K562 (cell line): Measurements from ENCODE around the gene TXLNA. TPM values are rescaled to one million over a fixed set of nuclear protein-coding genes. Genes with fewer than 3 reads are reported as not detected.

ENCODE experiments used
- ELF4 ChIP-seq: fragments of 450-650 bp; formaldehyde crosslinking; IDR thresholded peaks from 2 replicates; pipeline ENCODE4 v1.4.0; 2022; ENCODE audit warnings: missing genetic modification characterization
- EWSR1 ChIP-seq: fragments of 450-650 bp; IDR thresholded peaks from 2 replicates; pipeline ENCODE4 v1.6.1; 2018; ENCODE audit warnings: borderline replicate concordance, mild to moderate bottlenecking, low read depth, moderate library complexity; ENCODE audit not compliant: partially characterized antibody
- EZH2 ChIP-seq: IDR thresholded peaks from 2 replicates; pipeline ENCODE4 v1.6.1; 2012; ENCODE audit warnings: low read depth, mild to moderate bottlenecking, inconsistent platforms, low read length, borderline replicate concordance
- HOXB6 ChIP-seq: fragments of 250-450 bp; sonication (Bioruptor Pico); IDR thresholded peaks from 2 replicates; pipeline ENCODE4 v1.5.1; 2022; ENCODE audit warnings: mild to moderate bottlenecking, borderline replicate concordance
- KAT8 ChIP-seq: fragments of 450-650 bp; IDR thresholded peaks from 2 replicates; pipeline ENCODE4 v1.6.1; 2016; ENCODE audit warnings: low read depth, mild to moderate bottlenecking
- NR2C1 ChIP-seq, 2 experiments: fragments of 450-650 bp; IDR thresholded peaks; 2 replicates each; pipeline ENCODE4 v1.6.1; 2017; ENCODE audit warnings: mild to moderate bottlenecking in 2 of 2, antibody characterized with exemption in 1 of 2, inconsistent platforms in 1 of 2, missing compliant biosample characterization in 1 of 2, missing genetic modification characterization in 1 of 2
- RFX1 ChIP-seq: fragments of 450-650 bp; IDR thresholded peaks from 2 replicates; pipeline ENCODE4 v1.6.1; 2016; ENCODE audit warnings: mild to moderate bottlenecking, moderate library complexity
- SAFB2 ChIP-seq: fragments of 200-400 bp; formaldehyde crosslinking; IDR thresholded peaks from 2 replicates; pipeline ENCODE4 v1.6.1; 2018; ENCODE audit warnings: borderline replicate concordance, low read length, low read depth, moderate library complexity; ENCODE audit not compliant: severe bottlenecking
- SNRNP70 ChIP-seq: fragments of 200-400 bp; formaldehyde crosslinking; optimal IDR thresholded peaks from 2 replicates; pipeline ENCODE3; 2017; ENCODE audit warnings: low read depth, low read length
- TAL1 ChIP-seq: fragments of 450-650 bp; IDR thresholded peaks from 2 replicates; pipeline ENCODE4 v1.6.1; 2016; ENCODE audit warnings: mild to moderate bottlenecking
- TBP ChIP-seq: optimal IDR thresholded peaks from 2 replicates; pipeline ENCODE3; 2011; ENCODE audit warnings: low read depth, low read length, improper control_type of control experiment
- TGIF2 ChIP-seq: sonication (generic); formaldehyde crosslinking; IDR thresholded peaks from 2 replicates; pipeline ENCODE4 v1.8.1; 2022; ENCODE audit warnings: mild to moderate bottlenecking, missing genetic modification reagents, moderate library complexity
- ZNF124 ChIP-seq: sonication (generic); formaldehyde crosslinking; IDR thresholded peaks from 2 replicates; pipeline ENCODE4 v1.8.1; 2022; ENCODE audit warnings: missing genetic modification reagents
- ZNF507 ChIP-seq: conservative IDR thresholded peaks from 2 replicates; pipeline ENCODE4 v1.6.1; 2017; ENCODE audit warnings: missing genetic modification characterization, missing compliant biosample characterization
- ZNF717 ChIP-seq: fragments of 250-450 bp; sonication (Bioruptor Pico); IDR thresholded peaks from 2 replicates; pipeline ENCODE4 v1.5.0; 2021
- polyA plus RNA-seq, 8 experiments: library from polyadenylated mRNA; depleted of rRNA in 4 of 8; stranded (reverse) in 5 of 8; unstranded in 3 of 8; fragments of >200 nt; fragmentation: Nextera tagmentation in 2 of 8; fragmentation: Illumina TruSeq in 1 of 8; extraction: Ambion mirVana in 2 of 8; extraction: Trizol in 1 of 8; gene quantifications; 2 replicates each; pipeline versions ENCODE4 v1.2.1 to v1.2.3, GENCODE V29; 2011 to 2014; ENCODE audit warnings: inconsistent platforms in 1 of 8, missing spikeins in 1 of 8
- total RNA-seq, 7 experiments: library from RNA; depleted of rRNA in 6 of 7; stranded (reverse); fragments of >200 nt in 6 of 7; fragmentation: Illumina TruSeq in 2 of 7; extraction: Trizol in 2 of 7; gene quantifications; 2 replicates each; pipeline versions ENCODE4 v1.2.1 to v1.2.3, GENCODE V29; 2011 to 2021; ENCODE audit warnings: low replicate concordance in 1 of 7
- TF ChIP-seq, protein P1 (sequence below): fragments of 450-650 bp; IDR thresholded peaks from 2 replicates; pipeline ENCODE4 v1.6.1; 2016; ENCODE audit warnings: mild to moderate bottlenecking, moderate library complexity

TXLNA gene
- total and polyA plus RNA-seq, 9 of the 15 experiments (the other 6 are each of a cell fraction or from before 2014, with no cell fraction given) = 9.2 to 54.5 (median 39.3) TPM

DNA sequence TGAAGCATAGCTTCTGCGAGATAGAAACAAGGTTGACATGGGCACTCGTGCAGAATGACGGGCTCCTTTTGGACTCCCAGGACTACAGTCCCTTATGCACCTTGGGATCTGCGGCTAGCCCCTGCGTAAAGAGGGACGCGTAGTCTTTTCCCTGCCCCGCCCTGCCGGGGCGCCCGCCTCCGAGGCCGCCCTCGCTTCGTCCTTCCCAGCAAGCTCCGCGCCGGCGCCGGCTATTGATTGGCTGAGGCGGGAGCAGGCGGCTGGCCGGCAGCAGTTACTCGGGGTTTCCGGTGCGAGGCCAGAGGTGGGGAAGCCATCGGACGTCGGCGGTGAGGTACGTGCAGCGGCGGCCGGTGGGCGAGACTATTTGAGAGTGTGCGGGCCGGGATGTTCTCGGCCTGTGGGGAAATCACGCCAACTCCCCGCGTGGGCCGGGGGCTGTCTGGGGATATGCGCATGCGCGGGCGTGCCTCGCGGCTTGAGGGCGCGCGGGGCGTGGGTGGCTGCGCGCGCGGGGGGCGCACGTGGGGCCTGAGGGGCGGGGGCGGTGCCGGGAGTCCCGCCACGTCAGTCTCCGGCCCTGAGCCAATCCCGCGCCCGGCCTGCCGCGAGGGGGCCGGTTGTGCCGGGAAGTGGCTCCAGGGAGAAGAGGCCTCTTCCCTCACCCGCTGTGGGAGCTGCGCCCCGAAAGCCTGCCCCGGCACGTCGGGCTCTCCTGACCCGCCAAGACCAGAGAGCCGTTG, at the start of gene TXLNA (continued):
- TF ChIP-seq ELF4 (peak; percentile 59; the same call in 1 of the 2 replicates), SNRNP70 (no peak), TGIF2 (CRISPR knock-in tag) (peak; percentile 34; the same call in 1 of the 2 replicates), NR2C1 (IDR thresholded peaks at IDR 0.05) (peak; percentile 26; the same call in 1 of the 2 replicates), NR2C1 (tag; IDR thresholded peaks at IDR 0.05) (peak; percentile 65; the same call in 1 of the 2 replicates), RFX1 (no peak), ZNF124 (no peak), KAT8 (no peak), HOXB6 (no peak; the same call in 1 of the 2 replicates), SAFB2 (no peak), TBP (peak; percentile 85), TAL1 (no peak), ZNF507 (tag) (no peak), ZNF717 (CRISPR knock-in tag) (no peak), EZH2 (no peak), EWSR1 (no peak)
- TF ChIP-seq, protein P1, sequence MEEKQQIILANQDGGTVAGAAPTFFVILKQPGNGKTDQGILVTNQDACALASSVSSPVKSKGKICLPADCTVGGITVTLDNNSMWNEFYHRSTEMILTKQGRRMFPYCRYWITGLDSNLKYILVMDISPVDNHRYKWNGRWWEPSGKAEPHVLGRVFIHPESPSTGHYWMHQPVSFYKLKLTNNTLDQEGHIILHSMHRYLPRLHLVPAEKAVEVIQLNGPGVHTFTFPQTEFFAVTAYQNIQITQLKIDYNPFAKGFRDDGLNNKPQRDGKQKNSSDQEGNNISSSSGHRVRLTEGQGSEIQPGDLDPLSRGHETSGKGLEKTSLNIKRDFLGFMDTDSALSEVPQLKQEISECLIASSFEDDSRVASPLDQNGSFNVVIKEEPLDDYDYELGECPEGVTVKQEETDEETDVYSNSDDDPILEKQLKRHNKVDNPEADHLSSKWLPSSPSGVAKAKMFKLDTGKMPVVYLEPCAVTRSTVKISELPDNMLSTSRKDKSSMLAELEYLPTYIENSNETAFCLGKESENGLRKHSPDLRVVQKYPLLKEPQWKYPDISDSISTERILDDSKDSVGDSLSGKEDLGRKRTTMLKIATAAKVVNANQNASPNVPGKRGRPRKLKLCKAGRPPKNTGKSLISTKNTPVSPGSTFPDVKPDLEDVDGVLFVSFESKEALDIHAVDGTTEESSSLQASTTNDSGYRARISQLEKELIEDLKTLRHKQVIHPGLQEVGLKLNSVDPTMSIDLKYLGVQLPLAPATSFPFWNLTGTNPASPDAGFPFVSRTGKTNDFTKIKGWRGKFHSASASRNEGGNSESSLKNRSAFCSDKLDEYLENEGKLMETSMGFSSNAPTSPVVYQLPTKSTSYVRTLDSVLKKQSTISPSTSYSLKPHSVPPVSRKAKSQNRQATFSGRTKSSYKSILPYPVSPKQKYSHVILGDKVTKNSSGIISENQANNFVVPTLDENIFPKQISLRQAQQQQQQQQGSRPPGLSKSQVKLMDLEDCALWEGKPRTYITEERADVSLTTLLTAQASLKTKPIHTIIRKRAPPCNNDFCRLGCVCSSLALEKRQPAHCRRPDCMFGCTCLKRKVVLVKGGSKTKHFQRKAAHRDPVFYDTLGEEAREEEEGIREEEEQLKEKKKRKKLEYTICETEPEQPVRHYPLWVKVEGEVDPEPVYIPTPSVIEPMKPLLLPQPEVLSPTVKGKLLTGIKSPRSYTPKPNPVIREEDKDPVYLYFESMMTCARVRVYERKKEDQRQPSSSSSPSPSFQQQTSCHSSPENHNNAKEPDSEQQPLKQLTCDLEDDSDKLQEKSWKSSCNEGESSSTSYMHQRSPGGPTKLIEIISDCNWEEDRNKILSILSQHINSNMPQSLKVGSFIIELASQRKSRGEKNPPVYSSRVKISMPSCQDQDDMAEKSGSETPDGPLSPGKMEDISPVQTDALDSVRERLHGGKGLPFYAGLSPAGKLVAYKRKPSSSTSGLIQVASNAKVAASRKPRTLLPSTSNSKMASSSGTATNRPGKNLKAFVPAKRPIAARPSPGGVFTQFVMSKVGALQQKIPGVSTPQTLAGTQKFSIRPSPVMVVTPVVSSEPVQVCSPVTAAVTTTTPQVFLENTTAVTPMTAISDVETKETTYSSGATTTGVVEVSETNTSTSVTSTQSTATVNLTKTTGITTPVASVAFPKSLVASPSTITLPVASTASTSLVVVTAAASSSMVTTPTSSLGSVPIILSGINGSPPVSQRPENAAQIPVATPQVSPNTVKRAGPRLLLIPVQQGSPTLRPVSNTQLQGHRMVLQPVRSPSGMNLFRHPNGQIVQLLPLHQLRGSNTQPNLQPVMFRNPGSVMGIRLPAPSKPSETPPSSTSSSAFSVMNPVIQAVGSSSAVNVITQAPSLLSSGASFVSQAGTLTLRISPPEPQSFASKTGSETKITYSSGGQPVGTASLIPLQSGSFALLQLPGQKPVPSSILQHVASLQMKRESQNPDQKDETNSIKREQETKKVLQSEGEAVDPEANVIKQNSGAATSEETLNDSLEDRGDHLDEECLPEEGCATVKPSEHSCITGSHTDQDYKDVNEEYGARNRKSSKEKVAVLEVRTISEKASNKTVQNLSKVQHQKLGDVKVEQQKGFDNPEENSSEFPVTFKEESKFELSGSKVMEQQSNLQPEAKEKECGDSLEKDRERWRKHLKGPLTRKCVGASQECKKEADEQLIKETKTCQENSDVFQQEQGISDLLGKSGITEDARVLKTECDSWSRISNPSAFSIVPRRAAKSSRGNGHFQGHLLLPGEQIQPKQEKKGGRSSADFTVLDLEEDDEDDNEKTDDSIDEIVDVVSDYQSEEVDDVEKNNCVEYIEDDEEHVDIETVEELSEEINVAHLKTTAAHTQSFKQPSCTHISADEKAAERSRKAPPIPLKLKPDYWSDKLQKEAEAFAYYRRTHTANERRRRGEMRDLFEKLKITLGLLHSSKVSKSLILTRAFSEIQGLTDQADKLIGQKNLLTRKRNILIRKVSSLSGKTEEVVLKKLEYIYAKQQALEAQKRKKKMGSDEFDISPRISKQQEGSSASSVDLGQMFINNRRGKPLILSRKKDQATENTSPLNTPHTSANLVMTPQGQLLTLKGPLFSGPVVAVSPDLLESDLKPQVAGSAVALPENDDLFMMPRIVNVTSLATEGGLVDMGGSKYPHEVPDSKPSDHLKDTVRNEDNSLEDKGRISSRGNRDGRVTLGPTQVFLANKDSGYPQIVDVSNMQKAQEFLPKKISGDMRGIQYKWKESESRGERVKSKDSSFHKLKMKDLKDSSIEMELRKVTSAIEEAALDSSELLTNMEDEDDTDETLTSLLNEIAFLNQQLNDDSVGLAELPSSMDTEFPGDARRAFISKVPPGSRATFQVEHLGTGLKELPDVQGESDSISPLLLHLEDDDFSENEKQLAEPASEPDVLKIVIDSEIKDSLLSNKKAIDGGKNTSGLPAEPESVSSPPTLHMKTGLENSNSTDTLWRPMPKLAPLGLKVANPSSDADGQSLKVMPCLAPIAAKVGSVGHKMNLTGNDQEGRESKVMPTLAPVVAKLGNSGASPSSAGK = peak; percentile 99
